Neural crest cell (in vitro differentiated cells): Measurements from ENCODE around the gene C12orf56. TPM values are rescaled to one million over a fixed set of nuclear protein-coding genes. Genes with fewer than 3 reads are reported as not detected.
"Not testable (repeated sequence)": the region's sequence is repeated elsewhere in the genome, so short reads cannot be mapped to it uniquely, and the experiment has no call there.

Source experiments
- DNase-seq: peaks from one replicate; pipeline ENCODE4 v3.0.0; 2021; ENCODE audit warnings: low read depth, mixed read lengths, low spot score
- H3K27ac Mint-ChIP-seq: one replicate; pipeline ENCODE4 v1.8.0; 2021; ENCODE audit warnings: mild to moderate bottlenecking, mixed read lengths; ENCODE audit not compliant: unreplicated experiment
- H3K27me3 Mint-ChIP-seq: 2 replicates; pipeline ENCODE4 v1.8.0; 2021; ENCODE audit warnings: low read depth, mild to moderate bottlenecking, mixed read lengths
- H3K36me3 Mint-ChIP-seq: 2 replicates; pipeline ENCODE4 v1.8.0; 2021; ENCODE audit warnings: low read depth, mild to moderate bottlenecking, mixed read lengths
- H3K4me1 Mint-ChIP-seq: 2 replicates; pipeline ENCODE4 v1.8.0; 2021; ENCODE audit warnings: mixed read lengths
- H3K4me3 Mint-ChIP-seq: one replicate; pipeline ENCODE4 v1.8.0; 2021; ENCODE audit warnings: mild to moderate bottlenecking, mixed read lengths
- H3K9me3 Mint-ChIP-seq: 2 replicates; pipeline ENCODE4 v1.8.0; 2021; ENCODE audit warnings: mixed read lengths
- CTCF ChIP-seq: fragments of 200-600 bp; sonication (generic); conservative IDR thresholded peaks from 2 replicates; pipeline ENCODE4 v1.5.0; 2021; ENCODE audit warnings: antibody characterized with exemption, mild to moderate bottlenecking
- total RNA-seq: library from RNA; stranded (reverse); gene quantifications from 2 replicates; pipeline ENCODE4 v1.2.1, GENCODE V29; 2021

The C12orf56 gene
- total RNA-seq, 1 donor from 2014 or later = 0.51 TPM

DNA sequence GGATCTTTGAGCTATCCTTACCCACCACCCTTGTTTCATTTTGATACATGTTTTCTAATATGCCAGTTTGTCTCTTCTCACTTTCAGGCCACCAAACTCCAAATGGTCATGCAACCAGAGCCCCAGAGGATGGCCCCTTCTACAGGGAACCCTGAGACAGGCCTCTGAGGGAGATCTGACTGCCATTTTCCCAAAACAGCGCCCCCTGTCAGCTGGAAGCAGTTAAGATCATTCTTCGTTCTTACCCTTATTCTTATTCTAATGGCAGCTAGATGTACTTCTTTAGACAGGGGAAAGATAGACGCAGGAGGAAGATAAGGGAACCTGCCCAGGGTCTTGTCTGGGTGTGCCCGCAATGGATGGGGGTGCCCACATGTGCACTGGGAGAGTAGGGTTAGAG, 38.4 kb downstream of the C12orf56 start:
- Mint-ChIP-seq H3K4me1 (no peaks in the 10 kb centered on the region), H3K4me3 (no peak overlapping the region), H3K27me3 (no peaks in the 10 kb centered on the region), H3K36me3 (peaks cover 8% of the 10 kb centered on the region), H3K27ac (no peak overlapping the region), H3K9me3 (peaks cover 17% of the 10 kb centered on the region)
- TF ChIP-seq CTCF = no peak
- no peak for DNase-seq

DNA sequence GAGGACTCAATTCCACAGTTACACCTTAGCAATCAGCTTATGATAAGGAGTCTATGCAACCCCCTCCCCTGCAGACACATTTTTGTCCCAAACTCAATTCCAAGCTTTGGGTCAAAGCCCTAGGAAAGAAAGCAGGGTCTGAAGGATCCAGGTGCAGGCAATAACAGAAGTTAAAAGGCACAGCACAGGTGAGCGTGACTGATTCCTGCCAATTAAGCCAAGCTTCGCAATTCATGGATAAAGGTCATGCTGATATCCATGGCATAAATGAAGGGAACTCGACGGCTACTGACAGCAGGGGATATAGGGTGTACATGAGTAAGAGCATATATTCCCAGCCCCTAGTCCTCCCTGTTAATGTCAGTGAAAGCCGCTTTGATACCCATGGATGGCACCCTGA, 39.3 kb downstream of the C12orf56 start:
- peaks cover 12% of the 10 kb centered on the region for H3K9me3 Mint-ChIP-seq

GRCh38 chr12:64347630-64348029, 42.9 kb downstream of the C12orf56 start:
- no peak overlapping the region for H3K4me3 Mint-ChIP-seq
- no peak for DNase-seq
- peaks cover 6% of the 10 kb centered on the region for H3K36me3 Mint-ChIP-seq
- peaks cover 9% of the 10 kb centered on the region for H3K9me3 Mint-ChIP-seq
- TF ChIP-seq CTCF = no peak
- no peaks in the 10 kb centered on the region for H3K27me3 Mint-ChIP-seq
- H3K4me1 Mint-ChIP-seq = no peaks in the 10 kb centered on the region
- no peak overlapping the region for H3K27ac Mint-ChIP-seq

More for the DNA sequence above, 39.3 kb downstream of the C12orf56 start:
- H3K4me1 Mint-ChIP-seq = no peaks in the 10 kb centered on the region
- no peaks in the 10 kb centered on the region for H3K27me3 Mint-ChIP-seq
- H3K4me3 Mint-ChIP-seq = no peak overlapping the region
- H3K36me3 Mint-ChIP-seq = peaks cover 5% of the 10 kb centered on the region
- TF ChIP-seq CTCF = no peak
- DNase-seq = no peak
- H3K27ac Mint-ChIP-seq = no peak overlapping the region

GRCh38 chr12:64344631-64345030, 45.9 kb downstream of the C12orf56 start:
- DNase-seq, H3K27me3 Mint-ChIP-seq, H3K9me3 Mint-ChIP-seq, H3K27ac Mint-ChIP-seq, H3K4me3 Mint-ChIP-seq, H3K36me3 Mint-ChIP-seq, H3K4me1 Mint-ChIP-seq: not testable (repeated sequence)

DNA sequence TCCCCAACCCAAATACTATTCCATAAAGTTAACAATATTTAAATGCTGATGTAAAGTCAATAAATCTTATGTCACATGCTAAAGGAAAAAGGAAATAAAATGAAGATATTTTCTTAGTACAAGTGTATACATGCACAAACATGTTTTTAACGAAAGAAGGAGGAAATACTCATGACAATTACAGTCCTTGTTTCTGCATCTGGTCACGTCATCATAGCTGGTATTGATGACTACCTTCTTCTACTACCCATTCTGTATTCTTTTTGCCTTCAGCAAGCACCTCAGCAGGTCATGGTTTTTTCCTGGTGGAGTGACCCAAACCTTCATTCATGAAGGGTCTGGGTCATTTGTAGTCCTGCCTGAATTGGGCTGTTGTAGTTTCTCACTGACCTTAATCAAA, 50.0 kb downstream of the C12orf56 start:
- not testable (repeated sequence) for H3K27me3 Mint-ChIP-seq, H3K4me1 Mint-ChIP-seq, H3K36me3 Mint-ChIP-seq, H3K4me3 Mint-ChIP-seq, H3K9me3 Mint-ChIP-seq, H3K27ac Mint-ChIP-seq, DNase-seq

DNA sequence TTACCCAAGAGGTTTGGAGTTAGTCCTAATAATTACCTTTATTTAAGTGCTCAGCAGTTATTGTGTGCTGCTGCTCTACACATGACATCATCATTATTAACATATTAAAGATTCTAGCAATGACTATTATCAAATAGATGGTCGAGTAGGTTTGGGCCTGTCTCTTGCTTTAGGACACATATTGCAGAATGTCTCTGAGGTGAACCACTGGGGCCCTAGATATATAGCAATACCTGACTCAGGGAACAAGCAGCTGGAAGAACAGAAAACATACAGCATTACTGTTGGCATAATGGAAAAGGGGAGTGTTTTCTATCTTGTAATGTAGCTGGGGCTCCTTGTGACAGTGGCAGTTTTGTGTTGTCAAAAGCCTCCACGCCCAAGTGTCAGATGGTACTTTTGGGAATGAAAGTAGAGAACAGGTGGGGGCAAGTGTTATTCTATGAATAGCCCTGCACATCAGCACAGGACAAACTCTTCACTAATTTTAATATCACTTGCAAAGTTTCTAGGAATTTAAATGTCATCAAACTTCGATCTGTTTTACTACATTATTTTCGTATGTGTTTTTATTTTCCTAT, 54.6 kb downstream of the C12orf56 start:
- H3K27ac Mint-ChIP-seq = no peak overlapping the region
- no peaks in the 10 kb centered on the region for H3K36me3 Mint-ChIP-seq
- peaks cover 5% of the 10 kb centered on the region for H3K9me3 Mint-ChIP-seq
- DNase-seq = no peak
- no peak overlapping the region for H3K4me3 Mint-ChIP-seq
- no peak for TF ChIP-seq CTCF
- H3K4me1 Mint-ChIP-seq = no peaks in the 10 kb centered on the region
- H3K27me3 Mint-ChIP-seq = no peaks in the 10 kb centered on the region
